HEK293 (cell line): ENCODE data around the gene INCA1.
A peak's percentile ranks its signal among the peaks of the same experiment; 100 is the strongest.

Experiments
- CTCF ChIA-PET: fragments of 350-600 bp; formaldehyde crosslinking; extraction: SDS; loops from one replicate; lab custom pipeline; 2021; ENCODE audit warnings: antibody characterized with exemption; lab: Yijun Ruan, JAX
- POLR2A ChIA-PET: fragments of 300-600 bp; formaldehyde crosslinking; extraction: SDS; loops from one replicate; lab custom pipeline; 2020; ENCODE audit warnings: antibody characterized with exemption, inconsistent platforms; lab: Yijun Ruan, JAX
- H3K27ac ChIP-seq: fragments of 200-500 bp; sonication (Bioruptor generic); 2 replicates; pipeline ENCODE4 v1.5.1; 2014; ENCODE audit warnings: low read depth, low read length, control low read depth, inconsistent platforms; ENCODE audit errors: extremely low read depth
- H3K36me3 ChIP-seq, 2 experiments: fragments of 200-500 bp in 1 of 2; sonication (Bioruptor generic) in 1 of 2; 1 replicate in 1 of 2; 2 replicates in 1 of 2; pipeline ENCODE4 v1.5.1; 2014 to 2017; ENCODE audit warnings: inconsistent platforms in 2 of 2, low read length in 2 of 2; ENCODE audit not compliant: control insufficient read depth in 2 of 2, insufficient read depth in 1 of 2
- H3K4me1 ChIP-seq: fragments of 200-500 bp; sonication (Bioruptor generic); 2 replicates; pipeline ENCODE4 v1.5.1; 2014; ENCODE audit warnings: mild to moderate bottlenecking, low read length, inconsistent platforms; ENCODE audit not compliant: control insufficient read depth, insufficient read depth
- H3K4me3 ChIP-seq: 2 replicates; pipeline ENCODE4 v1.5.1; 2011; ENCODE audit warnings: low read depth, mild to moderate bottlenecking, control low read depth, low read length, moderate library complexity
- H3K9me3 ChIP-seq: fragments of 200-500 bp; sonication (Bioruptor generic); 2 replicates; pipeline ENCODE4 v1.5.1; 2014; ENCODE audit warnings: low read depth, low read length, inconsistent platforms; ENCODE audit not compliant: control insufficient read depth, insufficient read depth
- GLI2 ChIP-seq: fragments of 450-650 bp; formaldehyde crosslinking; IDR thresholded peaks from 2 replicates; pipeline ENCODE4; 2017; ENCODE audit warnings: missing biosample characterization, missing genetic modification characterization, low read depth, borderline replicate concordance
- SCRT2 ChIP-seq: fragments of 450-650 bp; formaldehyde crosslinking; IDR thresholded peaks from 2 replicates; pipeline ENCODE4 v1.5.1; 2016; ENCODE audit warnings: missing biosample characterization, missing genetic modification characterization
- SP3 ChIP-seq: fragments of 450-650 bp; formaldehyde crosslinking; IDR thresholded peaks from 2 replicates; pipeline ENCODE4 v1.5.1; 2016; ENCODE audit warnings: missing biosample characterization, missing genetic modification characterization
- SP7 ChIP-seq: fragments of 450-650 bp; formaldehyde crosslinking; IDR thresholded peaks from 2 replicates; pipeline ENCODE4 v1.5.1; 2016; ENCODE audit warnings: missing biosample characterization, missing genetic modification characterization
- TRIM28 ChIP-seq: IDR thresholded peaks from 2 replicates; pipeline ENCODE4 v1.6.1; 2011; ENCODE audit warnings: low read length, control low read depth, borderline replicate concordance
- WT1 ChIP-seq: fragments of 450-650 bp; formaldehyde crosslinking; IDR thresholded peaks from 2 replicates; pipeline ENCODE4 v1.5.1; 2016; ENCODE audit warnings: missing biosample characterization, missing genetic modification characterization
- YY1 ChIP-seq: fragments of 450-650 bp; formaldehyde crosslinking; IDR thresholded peaks from 2 replicates; pipeline ENCODE4 v1.5.1; 2018; ENCODE audit warnings: missing biosample characterization, missing genetic modification characterization
- ZBTB17 ChIP-seq: fragments of 450-650 bp; formaldehyde crosslinking; IDR thresholded peaks from 2 replicates; pipeline ENCODE4 v1.5.1; 2016; ENCODE audit warnings: missing biosample characterization, missing genetic modification characterization
- ZBTB21 ChIP-seq: fragments of 450-650 bp; formaldehyde crosslinking; IDR thresholded peaks from 2 replicates; pipeline ENCODE4 v1.5.1; 2017; ENCODE audit warnings: missing biosample characterization, missing genetic modification characterization
- ZBTB26 ChIP-seq: fragments of 450-650 bp; formaldehyde crosslinking; optimal IDR thresholded peaks from 2 replicates; pipeline ENCODE3; 2016; ENCODE audit warnings: missing biosample characterization, mild to moderate bottlenecking, missing genetic modification characterization
- ZBTB44 ChIP-seq: fragments of 450-650 bp; IDR thresholded peaks from 2 replicates; pipeline ENCODE4 v1.5.1; 2018; ENCODE audit warnings: missing biosample characterization, mild to moderate bottlenecking, missing genetic modification characterization
- ZBTB48 ChIP-seq: fragments of 450-650 bp; formaldehyde crosslinking; IDR thresholded peaks from 2 replicates; pipeline ENCODE4 v1.5.1; 2016; ENCODE audit warnings: missing biosample characterization, missing genetic modification characterization
- ZIC2 ChIP-seq: fragments of 450-650 bp; formaldehyde crosslinking; IDR thresholded peaks from 2 replicates; pipeline ENCODE4 v1.5.1; 2016; ENCODE audit warnings: missing biosample characterization, missing genetic modification characterization
- ZNF10 ChIP-seq: fragments of 450-650 bp; formaldehyde crosslinking; IDR thresholded peaks from 2 replicates; pipeline ENCODE4 v1.5.1; 2017; ENCODE audit warnings: missing biosample characterization, missing genetic modification characterization
- ZNF16 ChIP-seq: fragments of 450-650 bp; formaldehyde crosslinking; IDR thresholded peaks from 2 replicates; pipeline ENCODE4 v1.5.1; 2016; ENCODE audit warnings: low read depth, missing biosample characterization, missing genetic modification characterization
- ZNF223 ChIP-seq: fragments of 450-650 bp; formaldehyde crosslinking; IDR thresholded peaks from 2 replicates; pipeline ENCODE4 v1.5.1; 2016; ENCODE audit warnings: missing biosample characterization, missing genetic modification characterization
- ZNF292 ChIP-seq: fragments of 450-650 bp; formaldehyde crosslinking; IDR thresholded peaks from 2 replicates; pipeline ENCODE4 v1.5.1; 2016; ENCODE audit warnings: low read depth, missing biosample characterization, missing genetic modification characterization, borderline replicate concordance
- ZNF324 ChIP-seq: fragments of 450-650 bp; formaldehyde crosslinking; IDR thresholded peaks from 2 replicates; pipeline ENCODE4 v1.5.1; 2016; ENCODE audit warnings: missing biosample characterization, missing genetic modification characterization
- ZNF433 ChIP-seq: fragments of 450-650 bp; formaldehyde crosslinking; IDR thresholded peaks from 2 replicates; pipeline ENCODE4 v1.5.1; 2016; ENCODE audit warnings: missing biosample characterization, missing genetic modification characterization, low read depth
- ZNF449 ChIP-seq: fragments of 450-650 bp; formaldehyde crosslinking; IDR thresholded peaks from 2 replicates; pipeline ENCODE4 v1.5.1; 2017; ENCODE audit warnings: missing biosample characterization, mild to moderate bottlenecking, missing genetic modification characterization, moderate library complexity
- ZNF518A ChIP-seq: fragments of 450-650 bp; formaldehyde crosslinking; conservative IDR thresholded peaks from 2 replicates; pipeline ENCODE4 v1.5.1; 2016; ENCODE audit warnings: low read depth, missing biosample characterization, missing genetic modification characterization
- ZNF561 ChIP-seq: fragments of 450-650 bp; IDR thresholded peaks from 2 replicates; pipeline ENCODE4 v1.5.1; 2018; ENCODE audit warnings: missing biosample characterization, missing genetic modification characterization, borderline replicate concordance
- ZNF596 ChIP-seq: fragments of 450-650 bp; IDR thresholded peaks from 2 replicates; pipeline ENCODE4 v1.5.0; 2018; ENCODE audit warnings: missing biosample characterization, mild to moderate bottlenecking, missing genetic modification characterization, moderate library complexity
- ZNF660 ChIP-seq: fragments of 450-650 bp; IDR thresholded peaks from 2 replicates; pipeline ENCODE4 v1.5.1; 2018; ENCODE audit warnings: missing biosample characterization, mild to moderate bottlenecking, missing genetic modification characterization
- ZNF791 ChIP-seq: fragments of 450-650 bp; formaldehyde crosslinking; IDR thresholded peaks from 2 replicates; pipeline ENCODE4 v1.5.1; 2016; ENCODE audit warnings: missing biosample characterization, missing genetic modification characterization
- ZSCAN5A ChIP-seq: fragments of 450-650 bp; formaldehyde crosslinking; IDR thresholded peaks from 2 replicates; pipeline ENCODE4 v1.5.1; 2016; ENCODE audit warnings: missing biosample characterization, missing genetic modification characterization
- ZXDB ChIP-seq: fragments of 450-650 bp; formaldehyde crosslinking; IDR thresholded peaks from 2 replicates; pipeline ENCODE4 v1.5.1; 2016; ENCODE audit warnings: missing biosample characterization, missing genetic modification characterization

Gene INCA1

GRCh38 chr17:4939796-4940554 lies 57.3 kb downstream of the INCA1 start, which contains the start of the genes RNF167 and SLC25A11 (continued):
- TF ChIP-seq ZNF449 (tag by site-specific recombination), result 0 out of 2 replicates have a peak, but pooled peaks have one; percentile 13
- TF ChIP-seq ZBTB17 (tag by site-specific recombination), result peak; percentile 76
- peak; percentile 32; the same call in 1 of the 2 replicates for TF ChIP-seq ZBTB44
- TF ChIP-seq ZNF223, result no peak
- TF ChIP-seq SP7 (tag by site-specific recombination), result peak; percentile 32; the same call in 1 of the 2 replicates
- no peak for TF ChIP-seq ZNF433 (tag by site-specific recombination)
- no peak for TF ChIP-seq ZNF16 (tag by site-specific recombination)
- peak; percentile 82 for TF ChIP-seq ZNF518A (tag by site-specific recombination)
- TF ChIP-seq ZNF561 (tag by site-specific recombination), result peak; percentile 82; the same call in 1 of the 2 replicates
- peak; percentile 82 for TF ChIP-seq ZNF10
- peak; percentile 84 for TF ChIP-seq ZXDB
- peak; percentile 94 for TF ChIP-seq SP3 (tag by site-specific recombination)
- TF ChIP-seq ZNF660 (tag by site-specific recombination), result peak; percentile 80
- peak; percentile 72; the same call in 1 of the 2 replicates for TF ChIP-seq ZNF324
- peak; percentile 92 for TF ChIP-seq YY1 (tag by site-specific recombination)
- TF ChIP-seq ZNF791 (tag by site-specific recombination), result no peak

- peak overlapping the region; percentile 87 for H3K4me3 ChIP-seq
- peaks cover 38 to 68% of the 10 kb centered on the region in 2 experiments for H3K36me3 ChIP-seq
- TF ChIP-seq GLI2 (tag by site-specific recombination), result no peak
- peak; percentile 51; the same call in 1 of the 2 replicates for TF ChIP-seq ZBTB48
- no peak for TF ChIP-seq ZNF292 (tag by site-specific recombination)
- TF ChIP-seq ZIC2, result peak; percentile 86
- TF ChIP-seq ZNF596 (tag by site-specific recombination), result no peak
- TF ChIP-seq SCRT2 (tag by site-specific recombination), result no peak
- TF ChIP-seq WT1, result peak; percentile 31; the same call in 1 of the 2 replicates
- no peak for TF ChIP-seq ZBTB26 (tag by site-specific recombination)
- TF ChIP-seq ZSCAN5A (tag by site-specific recombination), result peak; percentile 70; the same call in 1 of the 2 replicates
- no peak for TF ChIP-seq ZBTB21 (tag by site-specific recombination)
- no peak for TF ChIP-seq TRIM28
Observed at GRCh38 chr17:4939546-4939795, 57.9 kb downstream of the INCA1 start.

More at GRCh38 chr17:4939546-4939795, 57.9 kb downstream of the INCA1 start:
- CTCF ChIA-PET, result interaction anchor here (0.5 to 3.0 kb wide), 9 partner anchors 9 to 1060 kb away, joined by 3 to 20 read pairs (median 3); partner anchors contain the start of genes CHRNE and PFN1
- peaks cover 9% of the 10 kb centered on the region for H3K4me1 ChIP-seq
- peak overlapping the region; percentile 93 for H3K27ac ChIP-seq
- H3K9me3 ChIP-seq, result no peaks in the 10 kb centered on the region
- POLR2A ChIA-PET, result interaction anchor here (0.6 to 3.4 kb wide), 21 partner anchors 10 to 252 kb away, joined by 3 to 109 read pairs (median 9); partner anchors contain the start of genes CAMTA2, CHRNE, ENO3 and INCA1
